Calu3 (cell line): Measurements from ENCODE around the gene CCDC170. TPM values are rescaled to one million over a fixed set of nuclear protein-coding genes. Genes with fewer than 3 reads are reported as not detected.
"Not testable (repeated sequence)": the region's sequence is repeated elsewhere in the genome, so short reads cannot be mapped to it uniquely, and the experiment has no call there.

ENCODE experiments used
- BruUV-seq: library from RNA; stranded (reverse); fragments of 400-500 nt; replicated peaks from 2 replicates; lab custom pipeline; 2021; lab: Mats Ljungman, UMichigan
- CTCF ChIA-PET: fragments of 300-600 bp; sonication (Branson Sonifier 250); formaldehyde crosslinking; loops from one replicate; lab custom pipeline; 2022; ENCODE audit warnings: antibody characterized with exemption; lab: Charles Lee
- DNase-seq: peaks from one replicate; pipeline ENCODE4 v3.0.0; 2022
- H3K27ac Mint-ChIP-seq: one replicate; pipeline ENCODE4 v1.8.0; 2022; ENCODE audit warnings: mixed read lengths; ENCODE audit not compliant: unreplicated experiment
- H3K27me3 Mint-ChIP-seq: one replicate; pipeline ENCODE4 v1.8.0; 2022; ENCODE audit warnings: mixed read lengths; ENCODE audit not compliant: unreplicated experiment
- H3K36me3 Mint-ChIP-seq: one replicate; pipeline ENCODE4 v1.8.0; 2022; ENCODE audit warnings: mild to moderate bottlenecking, moderate library complexity, mixed read lengths; ENCODE audit not compliant: insufficient read depth, unreplicated experiment
- H3K4me1 Mint-ChIP-seq: one replicate; pipeline ENCODE4 v1.8.0; 2022; ENCODE audit warnings: mild to moderate bottlenecking, low read depth, mixed read lengths; ENCODE audit not compliant: unreplicated experiment
- H3K4me3 Mint-ChIP-seq: one replicate; pipeline ENCODE4 v1.8.0; 2022; ENCODE audit warnings: mild to moderate bottlenecking, low read depth, moderate library complexity, mixed read lengths; ENCODE audit not compliant: unreplicated experiment
- H3K9me3 Mint-ChIP-seq: one replicate; pipeline ENCODE4 v1.8.0; 2022; ENCODE audit warnings: low read depth, mixed read lengths; ENCODE audit not compliant: unreplicated experiment
- CTCF ChIP-seq: fragments of 200-600 bp; IDR thresholded peaks from one replicate; pipeline ENCODE4 v1.8.0; 2022; ENCODE audit warnings: antibody characterized with exemption; ENCODE audit not compliant: unreplicated experiment
- intact Hi-C: fragments of 100-400 bp; cut with micrococcal nuclease; formaldehyde crosslinking; loops from one replicate; pipeline ENCODE4 v1.10.0; 2022; ENCODE audit not compliant: unreplicated experiment
- total RNA-seq: library from RNA; stranded (reverse); gene quantifications from 2 replicates; pipeline ENCODE4 v1.2.3, GENCODE V29; 2022

Gene CCDC170
- total RNA-seq, 1 experiment from 2014 or later: 0.26 TPM

GRCh38 chr6:151509048-151509447 lies 15.2 kb downstream of the CCDC170 start:
- Mint-ChIP-seq H3K4me1 (peaks cover 4% of the 10 kb centered on the region), H3K27me3 (no peaks in the 10 kb centered on the region), H3K9me3 (no peaks in the 10 kb centered on the region), H3K27ac (no peak overlapping the region), H3K4me3 (no peak overlapping the region), H3K36me3 (no peaks in the 10 kb centered on the region)
- intact Hi-C loops: no loop called here
- TF ChIP-seq CTCF: no peak
- DNase-seq: no peak
- CTCF ChIA-PET: no interaction called here
- BruUV-seq: no TSS peak

- no TSS peak for BruUV-seq
- no peaks in the 10 kb centered on the region for H3K27me3 Mint-ChIP-seq
- CTCF ChIA-PET: interaction anchor here (0.7 kb wide), 1 partner anchor 29 kb away, joined by 3 read pairs; no protein-coding TSS in a partner anchor
- no peaks in the 10 kb centered on the region for H3K9me3 Mint-ChIP-seq
- DNase-seq: no peak
- H3K4me3 Mint-ChIP-seq: no peak overlapping the region
- peaks cover 9% of the 10 kb centered on the region for H3K4me1 Mint-ChIP-seq
- no peak for TF ChIP-seq CTCF
- intact Hi-C loops: no loop called here
- no peak overlapping the region for H3K27ac Mint-ChIP-seq
- no peaks in the 10 kb centered on the region for H3K36me3 Mint-ChIP-seq
Measured at GRCh38 chr6:151512481-151512880, 18.7 kb downstream of the CCDC170 start.

- no peak for DNase-seq
- Mint-ChIP-seq H3K9me3 (no peaks in the 10 kb centered on the region), H3K27ac (peak overlapping the region; percentile 43), H3K4me3 (no peak overlapping the region), H3K27me3 (no peaks in the 10 kb centered on the region), H3K36me3 (no peaks in the 10 kb centered on the region), H3K4me1 (peaks cover 9% of the 10 kb centered on the region)
- BruUV-seq: no TSS peak
- intact Hi-C loops: no loop called here
- TF ChIP-seq CTCF: no peak
- CTCF ChIA-PET: interaction anchor here (0.6 to 0.7 kb wide), 5 partner anchors 28 to 149 kb away, joined by 3 to 9 read pairs (median 3); no protein-coding TSS in a partner anchor
Measured at GRCh38 chr6:151514000-151514730, 20.3 kb downstream of the CCDC170 start.

- H3K27me3 Mint-ChIP-seq, H3K9me3 Mint-ChIP-seq, CTCF ChIA-PET, H3K27ac Mint-ChIP-seq, BruUV-seq, H3K4me1 Mint-ChIP-seq, H3K36me3 Mint-ChIP-seq, intact Hi-C loops, DNase-seq, H3K4me3 Mint-ChIP-seq: not testable (repeated sequence)
Measured at GRCh38 chr6:151518992-151519391, 25.2 kb downstream of the CCDC170 start.

- H3K4me3 Mint-ChIP-seq: no peak overlapping the region
- no peaks in the 10 kb centered on the region for H3K4me1 Mint-ChIP-seq
- H3K9me3 Mint-ChIP-seq: peaks cover 8% of the 10 kb centered on the region
- no peaks in the 10 kb centered on the region for H3K27me3 Mint-ChIP-seq
- no peak overlapping the region for H3K27ac Mint-ChIP-seq
- no peaks in the 10 kb centered on the region for H3K36me3 Mint-ChIP-seq
- no TSS peak for BruUV-seq
- intact Hi-C loops: no loop called here
- no peak for TF ChIP-seq CTCF
- CTCF ChIA-PET: no interaction called here
- no peak for DNase-seq
Measured at GRCh38 chr6:151523034-151523433, 29.2 kb downstream of the CCDC170 start.
